H9 (cell line): ENCODE data around the gene ATF4. TPM values are rescaled to one million over a fixed set of nuclear protein-coding genes. Genes with fewer than 3 reads are reported as not detected.

ENCODE experiments used
- DNase-seq: peaks from one replicate; pipeline ENCODE4 v3.0.0-alpha.2; 2017
- H2AFZ ChIP-seq: one replicate; pipeline ENCODE4 v1.6.1; 2013; ENCODE audit warnings: mild to moderate bottlenecking, low read length, control low read depth, moderate library complexity
- H2AK5ac ChIP-seq: 2 replicates; pipeline ENCODE4 v1.6.1; 2013; ENCODE audit warnings: low read length, control low read depth, mixed read lengths; ENCODE audit not compliant: insufficient read length
- H2BK120ac ChIP-seq: one replicate; pipeline ENCODE4 v1.6.1; 2013; ENCODE audit warnings: low read depth, mild to moderate bottlenecking, low read length, control low read depth, inconsistent platforms; ENCODE audit not compliant: poor library complexity, severe bottlenecking
- H2BK12ac ChIP-seq: 2 replicates; pipeline ENCODE4 v1.6.1; 2013; ENCODE audit warnings: low read length, control low read depth, mixed read lengths, low read depth; ENCODE audit not compliant: insufficient read length
- H2BK15ac ChIP-seq: 2 replicates; pipeline ENCODE4 v1.6.1; 2013; ENCODE audit warnings: low read depth, low read length, control low read depth
- H2BK20ac ChIP-seq: one replicate; pipeline ENCODE4 v1.6.1; 2013; ENCODE audit warnings: low read depth, mild to moderate bottlenecking, low read length, control low read depth, inconsistent platforms; ENCODE audit not compliant: poor library complexity, severe bottlenecking
- H2BK5ac ChIP-seq: 2 replicates; pipeline ENCODE4 v1.6.1; 2013; ENCODE audit warnings: low read length, control low read depth, mixed read lengths; ENCODE audit not compliant: insufficient read length
- H3K14ac ChIP-seq: 2 replicates; pipeline ENCODE4 v1.6.1; 2013; ENCODE audit warnings: low read length, control low read depth; ENCODE audit not compliant: insufficient read depth
- H3K18ac ChIP-seq: 2 replicates; pipeline ENCODE4 v1.6.1; 2013; ENCODE audit warnings: low read depth, mild to moderate bottlenecking, mixed read lengths, low read length, control low read depth; ENCODE audit not compliant: insufficient read length
- H3K23ac ChIP-seq: 2 replicates; pipeline ENCODE4 v1.6.1; 2013; ENCODE audit warnings: low read length, control low read depth, mixed read lengths, low read depth; ENCODE audit not compliant: insufficient read length
- H3K23me2 ChIP-seq: 2 replicates; pipeline ENCODE4 v1.6.1; 2013; ENCODE audit warnings: low read depth, mild to moderate bottlenecking, mixed read lengths, low read length, control low read depth; ENCODE audit not compliant: insufficient read length, poor library complexity, severe bottlenecking
- H3K27ac ChIP-seq: 2 replicates; pipeline ENCODE4 v1.5.1; 2013; ENCODE audit warnings: low read length, control low read depth, mixed read lengths, low read depth; ENCODE audit not compliant: insufficient read length
- H3K27me3 ChIP-seq: 2 replicates; pipeline ENCODE4 v1.6.1; 2013; ENCODE audit warnings: low read length, control low read depth, inconsistent platforms; ENCODE audit not compliant: insufficient read depth
- H3K4ac ChIP-seq: 2 replicates; pipeline ENCODE4 v1.6.1; 2013; ENCODE audit warnings: low read depth, mild to moderate bottlenecking, control low read depth, inconsistent platforms, low read length, moderate library complexity
- H3K4me1 ChIP-seq: 2 replicates; pipeline ENCODE4 v1.6.1; 2013; ENCODE audit warnings: low read length, control low read depth, inconsistent platforms; ENCODE audit not compliant: insufficient read depth
- H3K4me2 ChIP-seq: 2 replicates; pipeline ENCODE4 v1.6.1; 2013; ENCODE audit warnings: low read length, control low read depth, mixed read lengths; ENCODE audit not compliant: insufficient read length, insufficient read depth
- H3K56ac ChIP-seq: 2 replicates; pipeline ENCODE4 v1.6.1; 2013; ENCODE audit warnings: low read depth, mild to moderate bottlenecking, mixed read lengths, low read length, control low read depth; ENCODE audit not compliant: insufficient read length
- H3K79me1 ChIP-seq: 2 replicates; pipeline ENCODE4 v1.6.1; 2013; ENCODE audit warnings: low read depth, mild to moderate bottlenecking, moderate library complexity, low read length, control low read depth, inconsistent platforms; ENCODE audit not compliant: insufficient read depth, poor library complexity, severe bottlenecking
- H3K79me2 ChIP-seq: 2 replicates; pipeline ENCODE4 v1.6.1; 2013; ENCODE audit warnings: low read length, control low read depth, inconsistent platforms; ENCODE audit not compliant: insufficient read depth
- H3K9ac ChIP-seq: 2 replicates; pipeline ENCODE4 v1.6.1; 2013; ENCODE audit warnings: low read length, control low read depth, mixed read lengths; ENCODE audit not compliant: insufficient read length; ENCODE audit errors: extremely low read depth
- H3K9me3 ChIP-seq: one replicate; pipeline ENCODE4 v1.6.1; 2013; ENCODE audit warnings: low read depth, low read length, inconsistent platforms; ENCODE audit not compliant: control insufficient read depth
- H3T11ph ChIP-seq: one replicate; pipeline ENCODE4 v1.6.1; 2013; ENCODE audit warnings: mild to moderate bottlenecking, low read length, control low read depth, inconsistent platforms
- H4K20me1 ChIP-seq: one replicate; pipeline ENCODE4 v1.6.1; 2013; ENCODE audit not compliant: control insufficient read depth, insufficient read length, insufficient read depth
- H4K5ac ChIP-seq: 2 replicates; pipeline ENCODE4 v1.6.1; 2013; ENCODE audit warnings: low read depth, mild to moderate bottlenecking, mixed read lengths, low read length, control low read depth; ENCODE audit not compliant: insufficient read length
- H4K8ac ChIP-seq: replicated peaks from 2 replicates; pipeline ENCODE4 v1.6.1; 2013; ENCODE audit warnings: low read length, control low read depth, mixed read lengths, low read depth; ENCODE audit not compliant: insufficient read length
- H4K91ac ChIP-seq: 2 replicates; pipeline ENCODE4 v1.6.1; 2013; ENCODE audit warnings: low read depth, mild to moderate bottlenecking, moderate library complexity, mixed read lengths, low read length, control low read depth; ENCODE audit not compliant: insufficient read length
- H3K27ac Mint-ChIP-seq, 3 experiments: 2 replicates in 2 of 3; 3 replicates in 1 of 3; pipeline ENCODE4 v1.8.0; 2020 to 2021; ENCODE audit warnings: mixed read lengths in 3 of 3, mild to moderate bottlenecking in 1 of 3, moderate library complexity in 1 of 3
- H3K27me3 Mint-ChIP-seq: 2 replicates; pipeline ENCODE4 v1.8.0; 2021; ENCODE audit warnings: low read depth, mild to moderate bottlenecking, moderate library complexity, mixed read lengths
- H3K36me3 Mint-ChIP-seq, 3 experiments: 2 replicates in 2 of 3; 3 replicates in 1 of 3; pipeline ENCODE4 v1.8.0; 2020 to 2021; ENCODE audit warnings: low read depth in 3 of 3, mixed read lengths in 3 of 3; ENCODE audit not compliant: insufficient read depth in 1 of 3
- H3K4me1 Mint-ChIP-seq, 2 experiments: 2 replicates each; pipeline ENCODE4 v1.8.0; 2020; ENCODE audit warnings: mixed read lengths in 2 of 2
- H3K4me3 Mint-ChIP-seq, 2 experiments: 2 replicates in 1 of 2; 3 replicates in 1 of 2; pipeline ENCODE4 v1.8.0; 2020 to 2021; ENCODE audit warnings: mild to moderate bottlenecking in 2 of 2, mixed read lengths in 2 of 2, moderate library complexity in 1 of 2
- H3K9me3 Mint-ChIP-seq, 2 experiments: 2 replicates in 1 of 2; 3 replicates in 1 of 2; pipeline ENCODE4 v1.8.0; 2020; ENCODE audit warnings: mild to moderate bottlenecking in 2 of 2, mixed read lengths in 2 of 2, moderate library complexity in 1 of 2
- WGBS: extraction: QIAGEN DNeasy Blood & Tissue Kit; methylation state at CpG from one replicate; pipeline ENCODE4 v1.1.7; 2013; ENCODE audit warnings: missing lambda C conversion rate, low lambda C conversion rate, mixed read lengths; ENCODE audit not compliant: insufficient read length; ENCODE audit errors: extremely low coverage; 5-methylcytosine and 5-hydroxymethylcytosine counted together
- total RNA-seq: library from RNA; stranded (reverse); gene quantifications from 2 replicates; pipeline ENCODE4 v1.2.1, GENCODE V29; 2021
- TF ChIP-seq, protein P1 (sequence below): fragments of 200-600 bp; sonication (generic); conservative IDR thresholded peaks from 3 replicates; pipeline ENCODE4 v1.8.0; 2021; ENCODE audit warnings: antibody characterized with exemption, mild to moderate bottlenecking

ATF4 gene
- total RNA-seq, 1 experiment from 2014 or later = 455 TPM

- Histone ChIP-seq H3K9ac (no peak overlapping the region), H3T11ph (no peak overlapping the region), H2BK5ac (no peak overlapping the region), H2BK12ac (no peak overlapping the region), H3K27me3 (no peaks in the 10 kb centered on the region), H3K18ac (no peak overlapping the region), H3K27ac (no peak overlapping the region), H3K4ac (no peak overlapping the region), H3K23me2 (no peaks in the 10 kb centered on the region), H3K4me1 (no peaks in the 10 kb centered on the region), H3K79me2 (no peaks in the 10 kb centered on the region), H2AFZ (no peak overlapping the region), H4K20me1 (no peaks in the 10 kb centered on the region), H3K23ac (no peak overlapping the region), H2BK15ac (no peak overlapping the region), H4K5ac (no peak overlapping the region), H3K79me1 (no peaks in the 10 kb centered on the region), H3K14ac (no peak overlapping the region), H3K9me3 (no peaks in the 10 kb centered on the region), H4K8ac (no peak overlapping the region), H2BK20ac (no peak overlapping the region), H3K56ac (no peak overlapping the region), H4K91ac (no peak overlapping the region), H2BK120ac (no peak overlapping the region), H2AK5ac (no peak overlapping the region), H3K4me2 (no peak overlapping the region)
- peaks cover 6 to 14% of the 10 kb centered on the region in 2 experiments for H3K4me1 Mint-ChIP-seq
- no peak overlapping the region for H3K27ac Mint-ChIP-seq
- peaks cover 0 to 6% (median 4%) of the 10 kb centered on the region in 3 experiments; a peak in 3 of 7 replicates for H3K36me3 Mint-ChIP-seq
- TF ChIP-seq, protein P1, sequence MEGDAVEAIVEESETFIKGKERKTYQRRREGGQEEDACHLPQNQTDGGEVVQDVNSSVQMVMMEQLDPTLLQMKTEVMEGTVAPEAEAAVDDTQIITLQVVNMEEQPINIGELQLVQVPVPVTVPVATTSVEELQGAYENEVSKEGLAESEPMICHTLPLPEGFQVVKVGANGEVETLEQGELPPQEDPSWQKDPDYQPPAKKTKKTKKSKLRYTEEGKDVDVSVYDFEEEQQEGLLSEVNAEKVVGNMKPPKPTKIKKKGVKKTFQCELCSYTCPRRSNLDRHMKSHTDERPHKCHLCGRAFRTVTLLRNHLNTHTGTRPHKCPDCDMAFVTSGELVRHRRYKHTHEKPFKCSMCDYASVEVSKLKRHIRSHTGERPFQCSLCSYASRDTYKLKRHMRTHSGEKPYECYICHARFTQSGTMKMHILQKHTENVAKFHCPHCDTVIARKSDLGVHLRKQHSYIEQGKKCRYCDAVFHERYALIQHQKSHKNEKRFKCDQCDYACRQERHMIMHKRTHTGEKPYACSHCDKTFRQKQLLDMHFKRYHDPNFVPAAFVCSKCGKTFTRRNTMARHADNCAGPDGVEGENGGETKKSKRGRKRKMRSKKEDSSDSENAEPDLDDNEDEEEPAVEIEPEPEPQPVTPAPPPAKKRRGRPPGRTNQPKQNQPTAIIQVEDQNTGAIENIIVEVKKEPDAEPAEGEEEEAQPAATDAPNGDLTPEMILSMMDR = no peak
- no CpG with 5 or more reads among the region's 70 CpGs for WGBS
- no peak for DNase-seq
- H3K27me3 Mint-ChIP-seq = peaks cover 32% of the 10 kb centered on the region
- H3K4me3 Mint-ChIP-seq = no peak overlapping the region
- no peaks in the 10 kb centered on the region for H3K9me3 Mint-ChIP-seq
Measured at GRCh38 chr22:39487826-39488520, 32.4 kb upstream of the ATF4 start.
